NB4 (cell line): Measurements from ENCODE around the gene ZBTB7C.
A peak's percentile ranks its signal among the peaks of the same experiment; 100 is the strongest.

Experiments
- DNase-seq: peaks from one replicate; pipeline ENCODE4 v3.0.0; 2010; ENCODE audit warnings: low read depth
- H3K4me3 ChIP-seq: one replicate; pipeline ENCODE4 v1.5.1; 2011; ENCODE audit warnings: mild to moderate bottlenecking, low read depth, low read length, moderate library complexity
- CTCF ChIP-seq: IDR thresholded peaks from one replicate; pipeline ENCODE4 v1.5.1; 2012; ENCODE audit warnings: low read depth, low read length
- MAX ChIP-seq: IDR thresholded peaks from 2 replicates; pipeline ENCODE4 v1.6.1; 2011; ENCODE audit warnings: low read depth, low read length
- MYC ChIP-seq: IDR thresholded peaks from 2 replicates; pipeline ENCODE4 v1.6.1; 2011; ENCODE audit warnings: low read depth, low read length
- POLR2A ChIP-seq: IDR thresholded peaks from 2 replicates; pipeline ENCODE4 v1.6.1; 2011; ENCODE audit warnings: mild to moderate bottlenecking; ENCODE audit not compliant: insufficient read length; ENCODE audit errors: extremely low read depth

ZBTB7C gene

DNA sequence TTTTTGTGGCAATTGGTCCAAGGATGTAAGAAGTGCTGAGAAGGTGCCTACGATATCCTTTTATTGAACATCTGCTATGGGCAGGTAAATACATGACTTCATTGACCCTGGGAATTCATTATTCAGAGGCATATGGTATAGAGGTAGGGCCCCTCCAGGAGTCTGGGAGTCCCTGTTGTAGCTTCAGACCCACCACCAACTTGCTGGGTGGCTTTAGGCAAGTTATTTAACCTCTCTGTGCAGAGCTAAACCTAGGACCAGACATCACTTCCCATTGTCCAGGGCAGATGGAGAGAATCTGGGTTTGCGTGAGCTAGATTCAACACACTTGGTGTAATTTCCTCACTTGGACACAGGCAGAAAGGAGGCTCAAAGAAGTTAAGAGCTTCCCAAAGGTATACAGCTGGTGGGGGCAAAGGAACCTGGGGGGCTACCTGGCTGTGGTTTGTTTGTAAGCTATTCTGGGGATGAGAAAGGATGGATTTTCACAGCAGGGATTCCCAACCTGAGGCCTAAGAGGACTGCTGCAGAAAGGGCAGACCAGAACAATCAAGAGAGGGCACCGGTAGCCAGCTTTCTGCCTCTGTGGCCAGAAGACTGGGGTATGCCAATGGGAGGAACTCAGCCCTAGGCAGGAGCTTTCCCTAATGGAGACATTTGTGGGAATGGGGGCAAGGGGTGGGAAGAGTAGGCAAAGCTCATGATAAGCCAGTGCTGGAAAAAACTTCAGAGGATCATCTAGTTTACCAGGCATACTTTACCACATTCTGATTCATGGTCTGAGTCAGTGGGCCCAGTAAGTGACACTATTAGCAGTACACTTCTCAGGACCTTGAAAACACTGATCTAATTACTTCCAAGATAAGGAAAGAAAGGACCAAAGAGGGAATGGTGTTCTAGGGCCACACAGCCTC, 376.1 kb downstream of the ZBTB7C start:
- TF ChIP-seq CTCF (no peak), POLR2A (no peak), MAX (no peak), MYC (no peak)
- H3K4me3 ChIP-seq = no peak overlapping the region
- no peak for DNase-seq

DNA sequence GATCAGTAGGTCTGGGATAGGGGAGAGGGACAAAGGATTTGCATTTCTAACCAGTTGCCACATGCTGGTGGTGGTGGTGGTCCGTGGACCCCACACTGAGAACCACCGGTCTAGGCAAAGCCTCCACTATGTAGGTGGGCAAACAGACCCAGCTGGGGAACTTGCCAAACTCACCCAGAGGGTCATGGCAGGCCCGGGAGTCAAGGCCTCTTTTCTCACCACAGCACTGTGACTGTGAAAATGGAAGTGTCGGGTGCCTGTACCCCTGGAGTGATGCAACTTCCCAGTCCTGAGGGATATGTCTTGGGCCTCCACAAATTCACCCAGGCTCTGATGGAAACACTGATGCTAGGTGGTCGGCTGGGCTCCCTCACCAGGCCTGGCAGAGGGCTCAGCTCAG, 377.5 kb downstream of the ZBTB7C start:
- TF ChIP-seq CTCF (no peak), MAX (no peak), MYC (no peak)
- H3K4me3 ChIP-seq = no peak overlapping the region
- no peak for DNase-seq

DNA sequence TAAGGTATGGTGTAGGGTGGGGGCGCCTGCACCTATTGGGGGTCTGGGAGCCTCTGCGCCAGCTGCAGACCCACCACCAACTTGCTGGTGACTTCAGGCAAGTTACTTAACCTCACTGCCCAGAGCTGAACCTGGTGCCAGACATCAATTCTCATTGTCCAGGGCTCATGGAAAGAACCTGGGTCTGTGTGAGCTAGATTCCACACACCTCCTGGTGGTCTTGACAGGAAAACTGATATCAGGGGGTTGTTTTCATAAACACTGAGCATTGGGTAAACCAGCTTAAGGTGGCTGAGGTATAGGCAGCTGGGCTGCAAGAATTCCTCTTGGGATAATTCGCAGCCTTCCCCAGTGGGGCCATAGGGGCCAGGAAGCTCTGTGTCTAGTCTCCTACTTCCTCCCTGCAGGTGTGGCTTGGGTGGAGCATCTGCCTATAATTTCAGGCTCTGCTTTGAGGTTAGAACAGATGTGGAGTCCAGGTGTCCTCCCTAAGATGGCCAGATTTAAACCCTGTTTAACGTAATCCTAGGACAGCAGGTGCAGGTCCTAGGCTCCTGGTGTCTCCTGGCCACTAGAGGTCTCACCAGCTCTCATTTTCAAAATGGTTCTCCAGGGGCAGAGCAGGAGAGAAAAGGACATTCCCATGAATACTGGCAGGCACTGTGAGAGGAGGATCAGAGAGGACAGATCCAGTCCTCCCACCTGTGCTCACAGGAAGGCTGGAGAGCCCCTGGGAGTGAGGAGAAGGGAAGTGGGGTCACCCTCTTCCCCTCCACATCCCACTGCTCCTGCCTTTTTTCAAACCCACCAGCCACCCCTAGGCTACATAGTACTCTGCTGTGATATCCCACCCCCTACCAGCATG, 378.3 kb downstream of the ZBTB7C start:
- H3K4me3 ChIP-seq = no peak overlapping the region
- TF ChIP-seq CTCF = peak; percentile 85
- no peak for TF ChIP-seq MYC
- DNase-seq = peak; percentile 54

GRCh38 chr18:48029296-48029986, 379.7 kb downstream of the ZBTB7C start:
- no peak for DNase-seq
- no peak overlapping the region for H3K4me3 ChIP-seq
- TF ChIP-seq POLR2A = no peak

DNA sequence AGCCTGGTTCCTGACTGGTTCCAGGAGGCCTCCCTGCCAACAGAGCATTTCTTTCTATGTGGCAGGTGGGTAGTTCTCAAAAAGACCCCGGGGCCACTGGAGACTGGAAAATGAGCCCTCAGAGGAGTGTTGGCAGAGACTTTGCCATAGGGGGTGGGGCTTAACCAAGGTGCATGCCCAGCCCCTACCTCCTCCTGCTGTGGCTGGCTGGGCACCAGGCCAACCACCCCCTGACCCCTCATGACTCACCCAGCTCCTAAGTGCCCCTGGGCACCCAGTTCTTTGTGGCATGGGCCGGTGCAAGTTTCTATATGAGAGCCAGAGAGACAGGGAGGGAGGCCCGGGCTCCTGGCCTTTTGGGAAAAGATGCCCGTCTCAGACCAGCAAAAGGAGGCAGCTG, 380.5 kb downstream of the ZBTB7C start:
- no peak for DNase-seq
- TF ChIP-seq MAX = no peak
- no peak overlapping the region for H3K4me3 ChIP-seq

GRCh38 chr18:48028081-48028480, 381.1 kb downstream of the ZBTB7C start:
- H3K4me3 ChIP-seq = no peak overlapping the region
- DNase-seq = no peak
- TF ChIP-seq MAX = no peak

DNA sequence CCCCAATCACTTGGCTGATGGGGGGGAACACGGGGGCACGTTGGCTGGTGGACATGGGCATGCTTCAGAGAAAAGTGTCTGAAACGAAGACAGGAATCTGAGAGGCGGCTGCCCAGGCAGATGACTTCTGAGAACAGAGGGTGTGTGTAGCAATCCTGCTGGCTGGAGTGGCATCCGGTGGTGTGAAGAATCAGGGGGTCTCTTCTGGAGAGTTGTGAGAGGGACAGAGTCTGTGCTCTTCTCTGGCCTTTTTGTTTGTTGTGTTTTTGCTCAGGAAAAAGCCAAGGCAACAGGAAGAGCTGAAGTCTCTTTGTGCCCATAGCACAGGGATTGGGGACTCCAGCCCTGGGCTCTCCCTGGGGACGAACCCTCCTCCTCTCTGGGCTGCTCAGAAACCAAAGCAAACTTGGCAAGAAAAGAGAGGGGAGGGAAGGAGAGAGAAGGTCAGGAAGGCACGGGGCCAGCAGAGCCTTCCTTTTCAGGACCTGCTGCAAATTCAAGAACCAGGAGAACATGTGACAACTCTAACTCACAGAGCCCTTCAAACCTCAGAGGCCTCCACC, 381.7 kb downstream of the ZBTB7C start:
- peak; percentile 30 for DNase-seq
- no peak overlapping the region for H3K4me3 ChIP-seq
- TF ChIP-seq CTCF (no peak), POLR2A (no peak), MAX (no peak), MYC (no peak)
